Mucosa of stomach (tissue), 1 donor: ENCODE results near the gene STX8.

Experiments
- H3K27me3 ChIP-seq: one replicate; pipeline ENCODE4 v1.7.0; 2013; ENCODE audit warnings: mild to moderate bottlenecking, low read length; ENCODE audit not compliant: control insufficient read depth, insufficient read depth
- H3K36me3 ChIP-seq: one replicate; pipeline ENCODE4 v1.7.0; 2013; ENCODE audit warnings: low read length; ENCODE audit not compliant: control insufficient read depth, insufficient read depth
- H3K4me1 ChIP-seq: one replicate; pipeline ENCODE4 v1.7.0; 2013; ENCODE audit warnings: mild to moderate bottlenecking, low read length; ENCODE audit not compliant: control insufficient read depth, insufficient read depth
- H3K4me3 ChIP-seq: one replicate; pipeline ENCODE4 v1.7.0; 2013; ENCODE audit warnings: low read length
- H3K9ac ChIP-seq: one replicate; pipeline ENCODE4 v1.7.0; 2013; ENCODE audit warnings: mild to moderate bottlenecking, low read length, moderate library complexity
- H3K9me3 ChIP-seq: one replicate; pipeline ENCODE4 v1.7.0; 2013; ENCODE audit warnings: mild to moderate bottlenecking, low read length, moderate library complexity; ENCODE audit not compliant: control insufficient read depth
- donor health status: Pancreatic carcinoma.

Gene STX8

GRCh38 chr17:9521062-9521461, 54.6 kb downstream of the STX8 start:
- Histone ChIP-seq H3K9me3 (no peaks in the 10 kb centered on the region), H3K36me3 (no peaks in the 10 kb centered on the region), H3K27me3 (no peaks in the 10 kb centered on the region), H3K4me1 (no peaks in the 10 kb centered on the region), H3K9ac (no peak overlapping the region), H3K4me3 (no peak overlapping the region)

GRCh38 chr17:9520649-9521048, 55.0 kb downstream of the STX8 start:
- H3K9ac ChIP-seq, result no peak overlapping the region
- no peaks in the 10 kb centered on the region for H3K4me1 ChIP-seq
- H3K9me3 ChIP-seq, result no peaks in the 10 kb centered on the region
- H3K36me3 ChIP-seq, result no peaks in the 10 kb centered on the region
- H3K4me3 ChIP-seq, result no peak overlapping the region
- no peaks in the 10 kb centered on the region for H3K27me3 ChIP-seq

- no peak overlapping the region for H3K4me3 ChIP-seq
- H3K27me3 ChIP-seq, result no peaks in the 10 kb centered on the region
- no peaks in the 10 kb centered on the region for H3K4me1 ChIP-seq
- no peak overlapping the region for H3K9ac ChIP-seq
- no peaks in the 10 kb centered on the region for H3K9me3 ChIP-seq
- no peaks in the 10 kb centered on the region for H3K36me3 ChIP-seq
These were observed 55.9 kb downstream of the STX8 start for GRCh38 chr17:9519583-9520272.

GRCh38 chr17:9517396-9517795, 58.2 kb downstream of the STX8 start:
- H3K4me3 ChIP-seq, result no peak overlapping the region
- no peak overlapping the region for H3K9ac ChIP-seq
- no peaks in the 10 kb centered on the region for H3K36me3 ChIP-seq
- H3K4me1 ChIP-seq, result no peaks in the 10 kb centered on the region
- H3K27me3 ChIP-seq, result no peaks in the 10 kb centered on the region
- no peaks in the 10 kb centered on the region for H3K9me3 ChIP-seq

GRCh38 chr17:9513266-9513665, 62.4 kb downstream of the STX8 start:
- H3K9ac ChIP-seq, result no peak overlapping the region
- no peaks in the 10 kb centered on the region for H3K36me3 ChIP-seq
- no peaks in the 10 kb centered on the region for H3K9me3 ChIP-seq

GRCh38 chr17:9512323-9513168, 63.1 kb downstream of the STX8 start:
- Histone ChIP-seq H3K9ac (no peak overlapping the region), H3K4me3 (no peak overlapping the region), H3K9me3 (no peaks in the 10 kb centered on the region), H3K27me3 (no peaks in the 10 kb centered on the region), H3K36me3 (no peaks in the 10 kb centered on the region), H3K4me1 (no peaks in the 10 kb centered on the region)

More at GRCh38 chr17:9513266-9513665, 62.4 kb downstream of the STX8 start:
- Histone ChIP-seq H3K4me3 (no peak overlapping the region), H3K27me3 (no peaks in the 10 kb centered on the region), H3K4me1 (no peaks in the 10 kb centered on the region)

GRCh38 chr17:9509236-9509816, 66.3 kb downstream of the STX8 start:
- H3K36me3 ChIP-seq, result no peaks in the 10 kb centered on the region
- H3K4me3 ChIP-seq, result no peak overlapping the region
- no peak overlapping the region for H3K9ac ChIP-seq
- H3K4me1 ChIP-seq, result no peaks in the 10 kb centered on the region
- H3K27me3 ChIP-seq, result no peaks in the 10 kb centered on the region
- no peaks in the 10 kb centered on the region for H3K9me3 ChIP-seq

GRCh38 chr17:9499041-9499440, 76.6 kb downstream of the STX8 start:
- no peak overlapping the region for H3K4me3 ChIP-seq
- no peaks in the 10 kb centered on the region for H3K9me3 ChIP-seq
- no peaks in the 10 kb centered on the region for H3K27me3 ChIP-seq
- no peak overlapping the region for H3K9ac ChIP-seq
- no peaks in the 10 kb centered on the region for H3K36me3 ChIP-seq
- no peaks in the 10 kb centered on the region for H3K4me1 ChIP-seq

GRCh38 chr17:9498490-9498889, 77.1 kb downstream of the STX8 start:
- no peaks in the 10 kb centered on the region for H3K4me1 ChIP-seq
- H3K9ac ChIP-seq, result no peak overlapping the region
- no peak overlapping the region for H3K4me3 ChIP-seq
- H3K36me3 ChIP-seq, result no peaks in the 10 kb centered on the region
- no peaks in the 10 kb centered on the region for H3K9me3 ChIP-seq
- H3K27me3 ChIP-seq, result no peaks in the 10 kb centered on the region

GRCh38 chr17:9488556-9488955, 87.1 kb downstream of the STX8 start:
- Histone ChIP-seq H3K27me3 (no peaks in the 10 kb centered on the region), H3K9ac (no peak overlapping the region), H3K9me3 (no peaks in the 10 kb centered on the region), H3K36me3 (no peaks in the 10 kb centered on the region), H3K4me3 (no peak overlapping the region), H3K4me1 (no peaks in the 10 kb centered on the region)

GRCh38 chr17:9487406-9487805, 88.2 kb downstream of the STX8 start:
- Histone ChIP-seq H3K27me3 (no peaks in the 10 kb centered on the region), H3K9ac (no peak overlapping the region), H3K36me3 (no peaks in the 10 kb centered on the region), H3K9me3 (no peaks in the 10 kb centered on the region), H3K4me3 (no peak overlapping the region), H3K4me1 (no peaks in the 10 kb centered on the region)

GRCh38 chr17:9484789-9485188, 90.8 kb downstream of the STX8 start:
- H3K36me3 ChIP-seq, result no peaks in the 10 kb centered on the region
- no peaks in the 10 kb centered on the region for H3K9me3 ChIP-seq
- H3K4me3 ChIP-seq, result no peak overlapping the region
- no peaks in the 10 kb centered on the region for H3K4me1 ChIP-seq
- no peaks in the 10 kb centered on the region for H3K27me3 ChIP-seq
- H3K9ac ChIP-seq, result no peak overlapping the region
